Spleen (tissue), 11 donors: ENCODE data around the gene NGB. TPM values are rescaled to one million over a fixed set of nuclear protein-coding genes. Genes with fewer than 3 reads are reported as not detected.

ENCODE experiments used
- DNase-seq: peaks from one replicate; pipeline ENCODE4 v3.0.0-alpha.2; 2020
- H3K27ac ChIP-seq, 8 donors: fragments of 200-600 bp; sonication (generic) in 7 of 8; 1 replicate in 4 of 8; 2 replicates in 4 of 8; pipeline versions ENCODE4 v1.5.0 to v1.8.0; 2016 to 2021; ENCODE audit warnings: inconsistent platforms in 4 of 8, mild to moderate bottlenecking in 4 of 8, moderate library complexity in 1 of 8
- H3K27me3 ChIP-seq, 7 donors: fragments of 200-600 bp; sonication (generic) in 6 of 7; replicated peaks in 1 of 7; 1 replicate in 4 of 7; 2 replicates in 3 of 7; pipeline versions ENCODE4 v1.5.0 to v1.8.0; 2016 to 2021; ENCODE audit warnings: inconsistent platforms in 3 of 7, mild to moderate bottlenecking in 1 of 7
- H3K36me3 ChIP-seq, 6 donors: fragments of 200-600 bp; sonication (generic) in 5 of 6; 1 replicate in 4 of 6; 2 replicates in 2 of 6; pipeline versions ENCODE4 v1.5.0 to v1.8.0; 2016 to 2021; ENCODE audit warnings: inconsistent platforms in 2 of 6
- H3K4me1 ChIP-seq, 6 donors: fragments of 200-600 bp; sonication (generic) in 5 of 6; 1 replicate in 3 of 6; 2 replicates in 3 of 6; pipeline versions ENCODE4 v1.5.0 to v1.8.0; 2016 to 2021; ENCODE audit warnings: inconsistent platforms in 3 of 6
- H3K4me3 ChIP-seq, 8 donors: fragments of 200-600 bp; sonication (generic) in 7 of 8; 1 replicate in 4 of 8; 2 replicates in 4 of 8; pipeline versions ENCODE4 v1.5.0 to v1.8.0; 2016 to 2021; ENCODE audit warnings: inconsistent platforms in 4 of 8, mild to moderate bottlenecking in 4 of 8, moderate library complexity in 2 of 8
- H3K9me3 ChIP-seq, 8 donors: fragments of 200-600 bp; sonication (generic) in 7 of 8; 1 replicate in 4 of 8; 2 replicates in 4 of 8; pipeline versions ENCODE4 v1.5.0 to v1.8.0; 2016 to 2021; ENCODE audit warnings: inconsistent platforms in 4 of 8
- CTCF ChIP-seq, 11 experiments: fragments of 200-600 bp in 7 of 11; fragments of 450-650 bp in 4 of 11; sonication (generic) in 4 of 11; IDR thresholded peaks in 8 of 11; conservative IDR thresholded peaks in 3 of 11; 1 replicate in 7 of 11; 2 replicates in 4 of 11; pipeline versions ENCODE4 v1.4.0 to v1.8.0; 2016 to 2021; ENCODE audit warnings: antibody characterized with exemption in 11 of 11, inconsistent platforms in 4 of 11, mild to moderate bottlenecking in 1 of 11
- POLR2A ChIP-seq, 3 donors: fragments of 450-650 bp; IDR thresholded peaks; one replicate each; pipeline ENCODE4 v1.5.1; 2017; ENCODE audit warnings: antibody characterized with exemption in 3 of 3, mild to moderate bottlenecking in 1 of 3
- POLR2AphosphoS5 ChIP-seq, 3 donors: sonication (generic); formaldehyde crosslinking; IDR thresholded peaks; one replicate each; pipeline ENCODE4 v1.5.1; 2017; ENCODE audit warnings: antibody characterized with exemption in 3 of 3
- WGBS, 5 donors: extraction: QIAGEN DNeasy Blood & Tissue Kit in 3 of 5; methylation state at CpG; one replicate each; pipeline versions ENCODE4 v1.1.5 to v1.1.7; 2013 to 2018; 5-methylcytosine and 5-hydroxymethylcytosine counted together
- intact Hi-C: fragments of 100-400 bp; cut with DNase I; formaldehyde crosslinking; loops from one replicate; pipeline ENCODE4 v1.15.0; 2023; ENCODE audit warnings: low total_unique reads
- microRNA-seq, 3 donors: library from miRNA; unstranded; fragments of <30 nt; microRNA quantifications; one replicate each; pipeline versions ENCODE4 to v1.1.0, GENCODE V29; 2019 to 2020
- polyA plus RNA-seq, 3 donors: library from polyadenylated mRNA; stranded (reverse); fragments of 200-250 nt; gene quantifications; one replicate each; pipeline ENCODE4 v1.2.1, GENCODE V29; 2013
- small RNA-seq, 4 donors: library from RNA; depleted of rRNA; stranded (forward); fragments of <200 nt; gene quantifications; one replicate each; pipeline ENCODE3, GENCODE V24; 2016
- total RNA-seq, 7 donors: library from RNA; depleted of rRNA in 3 of 7; stranded (reverse); fragments of >200 nt in 3 of 7; fragmentation: NEBNext Ultra II Directional in 4 of 7; extraction: Animal tissue kit (Norgen Biotek cat#: 25700) in 4 of 7; gene quantifications; one replicate each; pipeline versions ENCODE4 v1.1.0 to v1.2.1, GENCODE V29; 2016 to 2021
- donor health status: healthy with polysubstance abuse.
- donor health status: DM: no; HTN: no; CAD: no; lungs with moderate emphysema.
- donor health status: DM: no; HTN: no; CAD: no.
- donor health status: Bipolar disorder and iron deficiency.
- donor health status: healthy.
- donor health status: DM: no; HTN: no; CAD: no.
- donor health status: DM: yes; HTN: yes; CAD: no.

The NGB gene
- total and polyA plus RNA-seq, 10 donors: not detected

- DNase-seq: no peak
- Histone ChIP-seq H3K4me3 (no peak overlapping the region), H3K4me1 (no peaks in the 10 kb centered on the region), H3K27ac (no peak overlapping the region), H3K27me3 (peaks cover 0 to 45% (median 3%) of the 10 kb centered on the region in 7 donors), H3K36me3 (no peaks in the 10 kb centered on the region), H3K9me3 (no peaks in the 10 kb centered on the region)
- no peak for TF ChIP-seq POLR2AphosphoS5 (IDR thresholded peaks at IDR 0.05)
- 56 to 80% (median 65%) methylated on average over 14 to 24 of the region's 24 CpGs for WGBS, 5 donors
- intact Hi-C loops: no loop called here
Observed at GRCh38 chr14:77220246-77221017, 50.6 kb downstream of the NGB start.

- no peaks in the 10 kb centered on the region for H3K4me1 ChIP-seq
- H3K9me3 ChIP-seq: no peaks in the 10 kb centered on the region
- peaks cover 0 to 48% (median 3%) of the 10 kb centered on the region in 7 donors for H3K27me3 ChIP-seq
- TF ChIP-seq POLR2A (IDR thresholded peaks at IDR 0.05) (no peak), POLR2AphosphoS5 (IDR thresholded peaks at IDR 0.05) (no peak), CTCF (IDR thresholded peaks at IDR 0.05 in 8 of 11, conservative IDR thresholded peaks at IDR 0.05 in 3 of 11) (no peak)
- intact Hi-C loops: no loop called here
- 50 to 65% (median 57%) methylated on average over 5 to 10 of the region's 10 CpGs for WGBS, 5 donors
- no peaks in the 10 kb centered on the region for H3K36me3 ChIP-seq
- no peak overlapping the region for H3K27ac ChIP-seq
- no peak for DNase-seq
- no peak overlapping the region for H3K4me3 ChIP-seq
Observed at GRCh38 chr14:77219591-77219990, 51.4 kb downstream of the NGB start.

GRCh38 chr14:77217551-77217950 lies 53.5 kb downstream of the NGB start:
- H3K9me3 ChIP-seq: no peaks in the 10 kb centered on the region
- H3K27me3 ChIP-seq: peaks cover 0 to 54% (median 3%) of the 10 kb centered on the region in 7 donors
- no peaks in the 10 kb centered on the region for H3K4me1 ChIP-seq
- intact Hi-C loops: no loop called here
- no peaks in the 10 kb centered on the region for H3K36me3 ChIP-seq
- 53 to 87% (median 82%) methylated on average over 3 of the region's 3 CpGs for WGBS, 5 donors
- no peak overlapping the region for H3K4me3 ChIP-seq
- no peak overlapping the region for H3K27ac ChIP-seq
- TF ChIP-seq CTCF (IDR thresholded peaks at IDR 0.05 in 8 of 11, conservative IDR thresholded peaks at IDR 0.05 in 3 of 11) (no peak), POLR2A (IDR thresholded peaks at IDR 0.05) (no peak), POLR2AphosphoS5 (IDR thresholded peaks at IDR 0.05) (no peak)
- DNase-seq: no peak

Small RNA genes lying within 50 kb of the gene (microRNA-seq; reads per million reads assigned to microRNA genes)
- gene MIR1260A: 0 to 0.70 (median 0.36) reads per million in 3 donors

Small RNA genes lying within 50 kb of the gene (small RNA-seq; reads per million reads assigned to genes)
- gene MIR1260A: 0 reads per million in 4 donors

Other genes with a start within 250 kb of the NGB start
- gene IRF2BPL, start 242.5 kb downstream of the NGB start, total RNA-seq: 10 to 100 TPM; 38.2 to 62.7 (median 47.7) TPM
- gene IRF2BPL, start 242.5 kb downstream of the NGB start, polyA plus RNA-seq: 10 to 100 TPM in 1 of 3 donors, 1 to 10 TPM in 2; 4.1 to 15.8 (median 6.3) TPM
- gene CIPC, start 172.9 kb downstream of the NGB start, total RNA-seq: 10 to 100 TPM; 14.9 to 33.8 (median 24.7) TPM
- 1 to 10 TPM; 4.2 to 9.6 (median 5.1) TPM for gene CIPC, start 172.9 kb downstream of the NGB start, polyA plus RNA-seq
- gene ZDHHC22, start 129.4 kb downstream of the NGB start, total RNA-seq: not detected
- gene ZDHHC22, start 129.4 kb downstream of the NGB start, polyA plus RNA-seq: under 1 TPM in 1 of 3 donors, not detected in 2; 0.02 TPM
- gene TMEM63C, start 89.4 kb downstream of the NGB start, total RNA-seq: 10 to 100 TPM in 2 of 7 donors, 1 to 10 TPM in 5; 2.8 to 13.4 (median 8.7) TPM
- gene TMEM63C, start 89.4 kb downstream of the NGB start, polyA plus RNA-seq: 1 to 10 TPM in 1 of 3 donors, under 1 TPM in 2; 0.20 to 2.4 (median 0.24) TPM
- gene POMT2, start 49.7 kb upstream of the NGB start, total RNA-seq: 10 to 100 TPM; 10.1 to 23.6 (median 18.8) TPM
- 10 to 100 TPM in 2 of 3 donors, 1 to 10 TPM in 1; 5.4 to 16.8 (median 16.4) TPM for gene POMT2, start 49.7 kb upstream of the NGB start, polyA plus RNA-seq
- gene GSTZ1, start 49.8 kb upstream of the NGB start, total RNA-seq: 10 to 100 TPM in 6 of 7 donors, 1 to 10 TPM in 1; 7.8 to 21.7 (median 14.8) TPM
- gene GSTZ1, start 49.8 kb upstream of the NGB start, polyA plus RNA-seq: 10 to 100 TPM; 15.9 to 29.1 (median 19.3) TPM
- gene TMED8, start 105.9 kb upstream of the NGB start, total RNA-seq: 10 to 100 TPM; 18.8 to 32.3 (median 22.4) TPM
- 10 to 100 TPM in 1 of 3 donors, 1 to 10 TPM in 2; 8.1 to 10.8 (median 8.3) TPM for gene TMED8, start 105.9 kb upstream of the NGB start, polyA plus RNA-seq
- gene SAMD15, start 106.2 kb upstream of the NGB start, total RNA-seq: 1 to 10 TPM in 2 of 7 donors, under 1 TPM in 5; 0.32 to 1.7 (median 0.79) TPM
- under 1 TPM in 2 of 3 donors, not detected in 1; 0.15 to 0.22 TPM for gene SAMD15, start 106.2 kb upstream of the NGB start, polyA plus RNA-seq
- 1 to 10 TPM in 2 of 7 donors, under 1 TPM in 5; 0.46 to 1.2 (median 0.82) TPM for gene NOXRED1, start 152.3 kb upstream of the NGB start, total RNA-seq
- under 1 TPM; 0.30 to 0.59 (median 0.32) TPM for gene NOXRED1, start 152.3 kb upstream of the NGB start, polyA plus RNA-seq
- 10 to 100 TPM; 13.4 to 24.3 (median 18.5) TPM for gene VIPAS39, start 186.4 kb upstream of the NGB start, total RNA-seq
- gene VIPAS39, start 186.4 kb upstream of the NGB start, polyA plus RNA-seq: 10 to 100 TPM in 1 of 3 donors, 1 to 10 TPM in 2; 9.8 to 10.8 (median 9.8) TPM
- 100 to 1,000 TPM in 1 of 7 donors, 10 to 100 TPM in 6; 55.2 to 126 (median 95.0) TPM for gene AHSA1, start 186.9 kb upstream of the NGB start, total RNA-seq
- 10 to 100 TPM; 41.5 to 81.0 (median 73.6) TPM for gene AHSA1, start 186.9 kb upstream of the NGB start, polyA plus RNA-seq
- gene ISM2, start 227.6 kb upstream of the NGB start, total RNA-seq: under 1 TPM in 5 of 7 donors, not detected in 2; 0.13 to 0.56 (median 0.43) TPM
- gene ISM2, start 227.6 kb upstream of the NGB start, polyA plus RNA-seq: not detected